C4-2B (cell line): ENCODE data around the gene INPP5F.

Experiments
- CTCF ChIP-seq: fragments of 450-650 bp; conservative IDR thresholded peaks from 2 replicates; pipeline ENCODE4 v1.5.1; 2017; ENCODE audit warnings: mild to moderate bottlenecking
- ZFX ChIP-seq: fragments of 450-650 bp; IDR thresholded peaks from 2 replicates; pipeline ENCODE4 v1.6.1; 2017

- TF ChIP-seq CTCF (no peak), ZFX (no peak)
Measured at GRCh38 chr10:119754085-119754484, 28.2 kb downstream of the INPP5F start.
